OCI-LY1 (cell line): ENCODE data around the gene MNT.

Experiments
- H2AFZ ChIP-seq: fragments of 200-600 bp; sonication (generic), shearing (Covaris generic); 2 replicates; pipeline ENCODE4 v1.6.0; 2014; ENCODE audit warnings: antibody characterized with exemption, mild to moderate bottlenecking, low read length
- H3F3A ChIP-seq: fragments of 200-600 bp; sonication (generic), shearing (Covaris generic); 2 replicates; pipeline ENCODE4 v1.6.0; 2014; ENCODE audit warnings: mild to moderate bottlenecking, antibody characterized with exemption, low read length, moderate library complexity; ENCODE audit not compliant: insufficient read depth
- H3K27ac ChIP-seq: fragments of 200-600 bp; sonication (generic); 2 replicates; pipeline ENCODE4 v1.5.1; 2014; ENCODE audit warnings: low read length, mixed run types, mild to moderate bottlenecking, low read depth; ENCODE audit not compliant: poor library complexity, severe bottlenecking
- H3K27me3 ChIP-seq: fragments of 200-600 bp; sonication (generic); 2 replicates; pipeline ENCODE4 v1.6.0; 2014; ENCODE audit warnings: antibody characterized with exemption, mild to moderate bottlenecking, low read length, moderate library complexity; ENCODE audit not compliant: insufficient read depth
- H3K36me3 ChIP-seq: fragments of 200-600 bp; sonication (generic); 2 replicates; pipeline ENCODE4 v1.6.1; 2014; ENCODE audit warnings: mild to moderate bottlenecking, antibody characterized with exemption, low read length, moderate library complexity, mixed read lengths; ENCODE audit not compliant: insufficient read depth
- H3K4me1 ChIP-seq: fragments of 200-600 bp; sonication (generic); 2 replicates; pipeline ENCODE4 v1.5.1; 2014; ENCODE audit warnings: mild to moderate bottlenecking, low read length, moderate library complexity; ENCODE audit not compliant: insufficient read depth, severe bottlenecking
- H3K4me2 ChIP-seq: fragments of 200-600 bp; sonication (generic), shearing (Covaris generic); 2 replicates; pipeline ENCODE4 v1.6.1; 2014; ENCODE audit warnings: low read length
- H3K4me3 ChIP-seq: fragments of 200-600 bp; sonication (generic); 2 replicates; pipeline ENCODE4 v1.5.1; 2014; ENCODE audit warnings: low read length, low read depth, mild to moderate bottlenecking, mixed read lengths; ENCODE audit not compliant: poor library complexity, severe bottlenecking
- H3K79me2 ChIP-seq: fragments of 200-600 bp; shearing (Covaris generic); 2 replicates; pipeline ENCODE4 v1.6.1; 2016; ENCODE audit warnings: mixed run types, low read length, mixed read lengths; ENCODE audit not compliant: insufficient read depth
- H3K9ac ChIP-seq: fragments of 200-600 bp; sonication (generic), shearing (Covaris generic); 2 replicates; pipeline ENCODE4 v1.6.1; 2014; ENCODE audit warnings: mild to moderate bottlenecking, low read length, mixed read lengths
- H3K9me2 ChIP-seq: fragments of 200-600 bp; sonication (generic), shearing (Covaris generic); 2 replicates; pipeline ENCODE4 v1.6.1; 2014; ENCODE audit warnings: low read depth, mild to moderate bottlenecking, low read length, mixed read lengths
- H3K9me3 ChIP-seq: fragments of 200-600 bp; shearing (Covaris generic); 2 replicates; pipeline ENCODE4 v1.6.1; 2014; ENCODE audit warnings: low read length, mixed read lengths
- H4K20me1 ChIP-seq: fragments of 200-600 bp; sonication (generic), shearing (Covaris generic); 2 replicates; pipeline ENCODE4 v1.6.0; 2016; ENCODE audit warnings: mild to moderate bottlenecking, low read length; ENCODE audit not compliant: insufficient read depth
- CTCF ChIP-seq: fragments of 200-600 bp; sonication (generic), shearing (Covaris generic); IDR thresholded peaks from 2 replicates; pipeline ENCODE4 v1.5.1; 2017; ENCODE audit warnings: mild to moderate bottlenecking, antibody characterized with exemption, low read length, moderate library complexity, mixed read lengths
- EZH2 ChIP-seq: fragments of 200-600 bp; sonication (generic), shearing (Covaris generic); IDR thresholded peaks from 2 replicates; pipeline ENCODE4 v1.8.0; 2017; ENCODE audit warnings: borderline replicate concordance, mixed run types, mild to moderate bottlenecking, antibody characterized with exemption, low read length, moderate library complexity, mixed read lengths

MNT gene

GRCh38 chr17:2393954-2394749 is 6.7 kb downstream of the MNT start:
- no peaks in the 10 kb centered on the region for H3K79me2 ChIP-seq
- no peaks in the 10 kb centered on the region for H3K27me3 ChIP-seq
- peak overlapping the region; percentile 79 for H3K4me3 ChIP-seq
- H2AFZ ChIP-seq, result no peak overlapping the region
- H3K27ac ChIP-seq, result peak overlapping the region; percentile 19
- H3K9ac ChIP-seq, result peak overlapping the region; percentile 55; the same call in 1 of the 2 replicates
- TF ChIP-seq CTCF, result no peak
- TF ChIP-seq EZH2, result no peak
- H4K20me1 ChIP-seq, result no peaks in the 10 kb centered on the region
- H3K4me1 ChIP-seq, result peaks cover 63% of the 10 kb centered on the region
- no peaks in the 10 kb centered on the region for H3K9me2 ChIP-seq
- H3K36me3 ChIP-seq, result no peaks in the 10 kb centered on the region; the same call in 1 of the 2 replicates
- H3K4me2 ChIP-seq, result peak overlapping the region; percentile 48
- H3K9me3 ChIP-seq, result no peaks in the 10 kb centered on the region
- H3F3A ChIP-seq, result no peaks in the 10 kb centered on the region

- Histone ChIP-seq H2AFZ (no peak overlapping the region), H3K4me1 (peaks cover 57% of the 10 kb centered on the region), H3F3A (no peaks in the 10 kb centered on the region), H3K4me2 (peak overlapping the region; percentile 87), H3K9me3 (no peaks in the 10 kb centered on the region), H3K27me3 (no peaks in the 10 kb centered on the region), H3K9me2 (no peaks in the 10 kb centered on the region), H4K20me1 (no peaks in the 10 kb centered on the region), H3K4me3 (peak overlapping the region; percentile 79), H3K36me3 (no peaks in the 10 kb centered on the region; the same call in 1 of the 2 replicates), H3K79me2 (no peaks in the 10 kb centered on the region), H3K9ac (peak overlapping the region; percentile 88), H3K27ac (peak overlapping the region; percentile 85)
- TF ChIP-seq EZH2 (no peak), CTCF (no peak)
Measured at GRCh38 chr17:2393174-2393953, 7.5 kb downstream of the MNT start.

- H4K20me1 ChIP-seq, result no peaks in the 10 kb centered on the region
- no peaks in the 10 kb centered on the region for H3K79me2 ChIP-seq
Measured at GRCh38 chr17:2392252-2393173, 8.3 kb downstream of the MNT start.

More at GRCh38 chr17:2392252-2393173, 8.3 kb downstream of the MNT start:
- Histone ChIP-seq H3K27me3 (no peaks in the 10 kb centered on the region), H3K4me2 (peak overlapping the region; percentile 87), H3K27ac (peak overlapping the region; percentile 85), H2AFZ (no peak overlapping the region), H3K9me3 (no peaks in the 10 kb centered on the region), H3F3A (no peaks in the 10 kb centered on the region), H3K36me3 (no peaks in the 10 kb centered on the region; the same call in 1 of the 2 replicates), H3K4me1 (peaks cover 56% of the 10 kb centered on the region), H3K9ac (peak overlapping the region; percentile 88), H3K4me3 (peak overlapping the region; percentile 79), H3K9me2 (no peaks in the 10 kb centered on the region)
- TF ChIP-seq CTCF (no peak), EZH2 (no peak)
